GM23248 (cell line): ENCODE data around the gene DMRT1. TPM values are rescaled to one million over a fixed set of nuclear protein-coding genes. Genes with fewer than 3 reads are reported as not detected.

ENCODE experiments used
- DNase-seq: peaks from one replicate; pipeline ENCODE4 v3.0.0-alpha.2; 2015
- H2AFZ ChIP-seq: fragments of 200-600 bp; sonication (generic); 2 replicates; pipeline ENCODE4 v1.6.1; 2016; ENCODE audit warnings: antibody characterized with exemption
- H3F3A ChIP-seq: fragments of 200-600 bp; sonication (generic); 2 replicates; pipeline ENCODE4 v1.6.1; 2016; ENCODE audit warnings: mild to moderate bottlenecking, antibody characterized with exemption, mixed run types; ENCODE audit not compliant: insufficient read depth
- H3K27ac ChIP-seq: fragments of 200-600 bp; sonication (generic); 2 replicates; pipeline ENCODE4 v1.5.1; 2016; ENCODE audit warnings: mild to moderate bottlenecking
- H3K27me3 ChIP-seq: fragments of 200-600 bp; sonication (generic); replicated peaks from 2 replicates; pipeline ENCODE4 v1.6.1; 2016; ENCODE audit warnings: mild to moderate bottlenecking; ENCODE audit not compliant: insufficient read depth
- H3K36me3 ChIP-seq: fragments of 200-600 bp; sonication (generic); 2 replicates; pipeline ENCODE4 v1.6.1; 2016; ENCODE audit warnings: low read depth, mild to moderate bottlenecking
- H3K4me1 ChIP-seq: fragments of 200-600 bp; sonication (generic); 2 replicates; pipeline ENCODE4 v1.6.1; 2016; ENCODE audit warnings: mild to moderate bottlenecking; ENCODE audit not compliant: insufficient read depth
- H3K4me2 ChIP-seq: fragments of 200-600 bp; sonication (generic); one replicate; pipeline ENCODE4 v1.6.1; 2016; ENCODE audit warnings: mild to moderate bottlenecking; ENCODE audit not compliant: unreplicated experiment
- H3K4me3 ChIP-seq: fragments of 200-600 bp; sonication (generic); 2 replicates; pipeline ENCODE4 v1.5.1; 2016; ENCODE audit warnings: mild to moderate bottlenecking
- H3K79me2 ChIP-seq: fragments of 200-600 bp; sonication (generic); 2 replicates; pipeline ENCODE4 v1.6.1; 2016; ENCODE audit warnings: mild to moderate bottlenecking; ENCODE audit not compliant: insufficient read depth
- H3K9ac ChIP-seq: fragments of 200-600 bp; sonication (generic); 2 replicates; pipeline ENCODE4 v1.6.1; 2016; ENCODE audit warnings: mild to moderate bottlenecking
- H3K9me2 ChIP-seq: fragments of 200-600 bp; sonication (generic); 2 replicates; pipeline ENCODE4 v1.6.1; 2016; ENCODE audit warnings: mixed run types, mild to moderate bottlenecking, moderate library complexity; ENCODE audit not compliant: insufficient read depth
- H3K9me3 ChIP-seq: fragments of 200-600 bp; sonication (generic); one replicate; pipeline ENCODE4 v1.6.1; 2017; ENCODE audit warnings: low read depth
- H4K20me1 ChIP-seq: fragments of 200-600 bp; sonication (generic); 2 replicates; pipeline ENCODE4 v1.6.0; 2016; ENCODE audit not compliant: insufficient read depth
- EZH2 ChIP-seq: fragments of 200-600 bp; sonication (generic); IDR thresholded peaks from 2 replicates; pipeline ENCODE4 v1.6.1; 2018; ENCODE audit warnings: antibody characterized with exemption, mild to moderate bottlenecking; ENCODE audit not compliant: insufficient read depth, poor library complexity, severe bottlenecking
- EZH2phosphoT487 ChIP-seq: fragments of 200-600 bp; sonication (generic); IDR thresholded peaks from 2 replicates; pipeline ENCODE4 v1.6.1; 2018; ENCODE audit warnings: antibody characterized with exemption, moderate library complexity, mild to moderate bottlenecking, low read depth; ENCODE audit not compliant: insufficient read depth
- WGBS, 2 experiments: methylation state at CpG; one replicate each; pipeline ENCODE4 v1.1.6; 2015 to 2017; ENCODE audit warnings: low lambda C conversion rate in 2 of 2, low coverage in 1 of 2; ENCODE audit errors: missing lambda C conversion rate in 2 of 2; 5-methylcytosine and 5-hydroxymethylcytosine counted together
- in situ Hi-C: fragments of 300-500 bp; cut with MboI; formaldehyde crosslinking; loops from 2 replicates; pipeline ENCODE4 v1.15.0; 2020
- polyA plus RNA-seq: library from polyadenylated mRNA; unstranded; fragments of >200 nt; fragmentation: Nextera tagmentation; extraction: Ambion mirVana; gene quantifications from 2 replicates; pipeline ENCODE4 v1.2.1, GENCODE V29; 2016
- total RNA-seq: library from RNA; depleted of rRNA; stranded (reverse); fragments of >200 nt; shearing (Covaris generic); gene quantifications from 2 replicates; pipeline ENCODE4 v1.2.3, GENCODE V29; 2014; rRNA removed

The DMRT1 gene
- total RNA-seq (not detected in 2 replicates), polyA plus RNA-seq (not detected in 2 replicates)

DNA sequence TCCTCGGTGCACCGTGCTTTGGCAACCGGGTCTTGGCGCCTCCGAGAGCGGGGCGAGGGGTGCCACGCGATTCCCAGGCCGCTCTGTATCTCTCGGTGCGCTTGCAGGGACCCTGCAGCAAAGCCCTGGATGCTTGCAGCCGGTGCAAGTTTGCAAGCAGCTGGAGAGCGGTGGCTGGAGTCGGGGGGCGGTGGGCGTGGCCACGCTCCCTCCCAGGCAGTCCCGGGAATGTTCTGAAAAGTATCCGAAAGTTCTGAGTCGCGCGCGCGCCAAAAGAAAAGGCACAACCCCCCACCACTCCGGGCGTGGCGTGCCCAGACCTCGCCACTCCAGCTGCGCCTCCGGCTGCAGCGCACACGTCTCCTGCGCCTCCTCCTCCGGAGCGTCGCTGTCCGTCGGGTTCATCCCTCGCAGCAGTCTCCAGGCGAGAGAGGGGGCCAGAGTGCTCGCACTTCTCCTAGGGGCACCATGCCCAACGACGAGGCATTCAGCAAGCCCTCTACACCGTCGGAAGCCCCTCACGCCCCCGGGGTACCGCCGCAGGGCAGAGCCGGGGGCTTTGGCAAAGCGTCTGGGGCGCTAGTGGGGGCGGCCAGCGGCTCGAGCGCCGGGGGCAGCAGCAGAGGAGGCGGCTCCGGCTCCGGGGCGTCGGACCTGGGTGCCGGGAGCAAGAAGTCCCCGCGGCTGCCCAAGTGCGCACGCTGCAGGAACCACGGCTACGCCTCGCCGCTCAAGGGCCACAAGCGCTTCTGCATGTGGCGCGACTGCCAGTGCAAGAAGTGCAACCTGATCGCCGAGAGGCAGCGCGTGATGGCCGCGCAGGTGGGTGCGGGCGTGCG lies at the start of gene DMRT1:
Gene DMRT1 (plus strand): TSS at position 327 of the 839 bp plus-strand sequence. CDS start 142 bp downstream, at position 469.
- no peak for DNase-seq
- H4K20me1 ChIP-seq: no peaks in the 10 kb centered on the region
- no peak for TF ChIP-seq EZH2phosphoT487
- peak; percentile 13 for TF ChIP-seq EZH2
- H3K9me2 ChIP-seq: no peaks in the 10 kb centered on the region
- WGBS, 2 experiments: 5 to 6% methylated on average over 70 to 78 of the region's 84 CpGs
- H2AFZ ChIP-seq: no peak within 1 kb of the TSS
- H3F3A ChIP-seq: no peaks in the 10 kb centered on the region
- H3K4me1 ChIP-seq: no peaks in the 10 kb centered on the region
- no peak within 1 kb of the TSS for H3K27ac ChIP-seq
- no peak within 1 kb of the TSS for H3K9ac ChIP-seq
- in situ Hi-C loops: no loop called here
- H3K36me3 ChIP-seq: no peaks in the 10 kb centered on the region
- H3K79me2 ChIP-seq: no peaks in the 10 kb centered on the region
- H3K4me3 ChIP-seq: no peak within 1 kb of the TSS
- no peak within 1 kb of the TSS for H3K4me2 ChIP-seq
- no peaks in the 10 kb centered on the region for H3K9me3 ChIP-seq
- peaks cover 42% of the 10 kb centered on the region for H3K27me3 ChIP-seq

DNA sequence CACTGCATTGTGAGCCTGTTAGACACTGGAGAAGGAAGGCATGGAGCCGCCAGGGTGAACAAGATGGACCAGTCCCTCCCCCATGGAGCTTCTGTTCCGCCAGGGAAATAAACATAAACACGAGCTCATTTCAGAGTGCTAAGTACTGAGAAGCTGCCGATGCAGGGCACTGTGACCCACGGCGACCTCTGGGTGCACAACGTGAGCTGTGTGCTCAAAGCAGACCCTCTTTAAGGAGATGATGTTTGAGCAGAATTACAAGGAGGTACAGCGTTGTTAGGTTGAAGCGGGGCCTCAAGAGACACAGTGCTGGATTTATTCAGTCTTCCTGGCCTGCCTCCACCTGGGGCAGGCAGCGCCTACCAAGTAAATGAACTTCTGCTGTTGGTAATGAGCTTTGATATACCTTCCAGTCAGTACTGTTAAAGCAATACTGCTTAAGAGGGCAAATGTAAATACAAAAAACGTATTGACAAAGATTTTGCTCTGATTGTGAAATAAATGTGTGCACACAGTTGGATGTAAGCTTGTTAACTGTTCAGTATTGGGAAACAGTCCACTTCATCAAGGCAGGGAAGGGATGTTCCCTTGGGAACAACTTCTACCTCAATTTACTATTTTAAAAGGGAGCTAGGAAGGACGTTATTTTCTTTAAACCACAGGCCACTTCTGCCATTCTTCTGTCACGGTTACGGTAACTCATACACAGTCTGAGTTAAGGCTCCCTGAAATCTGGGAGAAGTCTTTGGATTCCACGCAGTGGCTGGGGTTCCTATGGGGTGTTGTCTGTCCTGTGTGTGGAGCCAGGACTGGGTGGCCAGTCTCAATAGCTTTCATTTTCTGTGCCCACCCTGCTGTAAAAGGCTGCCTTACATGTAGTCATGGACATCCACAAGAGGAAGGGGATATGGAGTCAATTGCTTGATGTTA lies 48.9 kb upstream of the DMRT1 start:
- DNase-seq: no peak
- in situ Hi-C loops: no loop called here
- Histone ChIP-seq H2AFZ (no peak overlapping the region), H3K9me2 (no peaks in the 10 kb centered on the region), H3K9ac (no peak overlapping the region), H3K4me2 (no peak overlapping the region), H4K20me1 (no peaks in the 10 kb centered on the region), H3K79me2 (no peaks in the 10 kb centered on the region), H3F3A (no peaks in the 10 kb centered on the region), H3K9me3 (no peaks in the 10 kb centered on the region), H3K4me1 (no peaks in the 10 kb centered on the region), H3K27me3 (no peaks in the 10 kb centered on the region), H3K4me3 (no peak overlapping the region), H3K36me3 (no peaks in the 10 kb centered on the region), H3K27ac (no peak overlapping the region)
- 47 to 48% methylated on average over 15 of the region's 15 CpGs for WGBS, 2 experiments
- TF ChIP-seq EZH2phosphoT487 (no peak), EZH2 (no peak)

DNA sequence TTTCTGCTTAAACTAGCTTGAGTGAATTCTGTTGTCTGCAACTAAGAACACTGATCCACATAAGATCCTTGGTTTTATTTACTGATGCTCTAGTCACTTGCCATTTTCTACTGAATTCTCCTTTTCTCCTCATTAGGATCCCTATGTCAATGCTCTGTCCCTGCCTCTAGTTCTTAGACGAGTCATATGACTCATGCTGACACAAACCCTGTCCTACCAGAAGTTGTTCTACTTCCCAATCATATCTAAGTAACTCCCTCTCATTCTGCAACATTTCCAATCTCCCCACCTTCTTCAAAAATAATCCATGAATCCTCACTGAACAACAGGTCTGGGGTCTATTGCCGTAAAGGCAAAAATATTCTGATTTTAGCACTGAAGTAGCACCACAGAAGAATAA lies 47.1 kb upstream of the DMRT1 start:
- in situ Hi-C loops: no loop called here
- Histone ChIP-seq H3K4me2 (no peak overlapping the region), H3K36me3 (no peaks in the 10 kb centered on the region), H3K4me3 (no peak overlapping the region), H3K79me2 (no peaks in the 10 kb centered on the region), H3K27ac (no peak overlapping the region), H3K27me3 (no peaks in the 10 kb centered on the region), H4K20me1 (no peaks in the 10 kb centered on the region), H3F3A (no peaks in the 10 kb centered on the region), H3K9me2 (no peaks in the 10 kb centered on the region), H3K9me3 (no peaks in the 10 kb centered on the region), H3K4me1 (no peaks in the 10 kb centered on the region), H2AFZ (no peak overlapping the region), H3K9ac (no peak overlapping the region)
- TF ChIP-seq EZH2phosphoT487 (no peak), EZH2 (no peak)
- no peak for DNase-seq
- WGBS, 2 experiments: 43 to 60% methylated on average over 2 of the region's 2 CpGs

DNA sequence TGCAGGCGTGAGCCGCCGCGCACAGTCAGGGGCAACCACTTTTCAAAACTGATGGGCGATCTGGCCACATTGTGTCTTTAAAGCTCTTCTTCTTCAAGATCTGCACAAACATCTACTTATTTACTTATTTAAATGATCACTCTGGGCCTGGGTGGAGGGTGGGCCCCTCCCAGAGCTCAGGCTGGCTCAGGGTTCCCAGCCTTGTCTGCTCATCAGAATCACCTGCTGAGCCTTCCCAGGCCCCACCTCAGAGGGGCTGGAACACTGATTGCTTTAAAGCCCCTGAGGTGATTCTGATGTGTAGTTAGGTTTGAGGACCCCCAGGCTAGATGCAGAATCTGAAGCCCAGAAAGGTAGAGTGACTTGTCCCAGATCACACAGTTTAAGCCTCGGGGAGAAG lies 45.6 kb upstream of the DMRT1 start:
- DNase-seq: no peak
- no peak overlapping the region for H2AFZ ChIP-seq
- no peaks in the 10 kb centered on the region for H4K20me1 ChIP-seq
- H3K27me3 ChIP-seq: no peaks in the 10 kb centered on the region
- H3F3A ChIP-seq: no peaks in the 10 kb centered on the region
- H3K36me3 ChIP-seq: no peaks in the 10 kb centered on the region
- in situ Hi-C loops: no loop called here
- H3K9me2 ChIP-seq: no peaks in the 10 kb centered on the region
- no peak overlapping the region for H3K9ac ChIP-seq
- 77 to 80% methylated on average over 6 of the region's 6 CpGs for WGBS, 2 experiments
- H3K9me3 ChIP-seq: no peaks in the 10 kb centered on the region
- no peak overlapping the region for H3K4me3 ChIP-seq
- TF ChIP-seq EZH2 (no peak), EZH2phosphoT487 (no peak)
- no peak overlapping the region for H3K4me2 ChIP-seq
- H3K4me1 ChIP-seq: no peaks in the 10 kb centered on the region
- H3K79me2 ChIP-seq: no peaks in the 10 kb centered on the region
- no peak overlapping the region for H3K27ac ChIP-seq
